HG03066 (cell line): Measurements from ENCODE around the gene TMEM270.
"Not testable (repeated sequence)": the region's sequence is repeated elsewhere in the genome, so short reads cannot be mapped to it uniquely, and the experiment has no call there.

Source experiments
- ATAC-seq: cut with Tn5 transposase; IDR thresholded peaks from one replicate; pipeline ENCODE4 v1.9.1; 2021; ENCODE audit warnings: low read depth; ENCODE audit not compliant: unreplicated experiment

TMEM270 gene

GRCh38 chr7:73860859-73861258 is at the start of gene TMEM270:
TMEM270 (plus strand) TSS chr7:73861159; CDS start chr7:73861195, 36 bp downstream.
- ATAC-seq: no peak

GRCh38 chr7:73811760-73812168 is 49.2 kb upstream of the TMEM270 start:
- no peak for ATAC-seq

GRCh38 chr7:73812996-73813395 is 48.0 kb upstream of the TMEM270 start:
- ATAC-seq: no peak

- no peak for ATAC-seq
Measured at GRCh38 chr7:73815436-73815835, 45.5 kb upstream of the TMEM270 start.

GRCh38 chr7:73817121-73817520 is 43.8 kb upstream of the TMEM270 start:
- no peak for ATAC-seq

- ATAC-seq: no peak
Measured at GRCh38 chr7:73820013-73820412, 40.9 kb upstream of the TMEM270 start.

- ATAC-seq: not testable (repeated sequence)
Measured at GRCh38 chr7:73821597-73822285, 39.2 kb upstream of the TMEM270 start.

GRCh38 chr7:73822319-73823173 is 38.4 kb upstream of the TMEM270 start:
- ATAC-seq: no peak

GRCh38 chr7:73823257-73823656 is 37.7 kb upstream of the TMEM270 start:
- no peak for ATAC-seq

- no peak for ATAC-seq
Measured at GRCh38 chr7:73823873-73824592, 36.9 kb upstream of the TMEM270 start.

- no peak for ATAC-seq
Measured at GRCh38 chr7:73824986-73825385, 36.0 kb upstream of the TMEM270 start.

- no peak for ATAC-seq
Measured at GRCh38 chr7:73827567-73828106, 33.3 kb upstream of the TMEM270 start.

- ATAC-seq: no peak
Measured at GRCh38 chr7:73828107-73828803, 32.7 kb upstream of the TMEM270 start.

GRCh38 chr7:73828972-73829371 is 32.0 kb upstream of the TMEM270 start:
- no peak for ATAC-seq

- ATAC-seq: no peak
Measured at GRCh38 chr7:73829505-73829904, 31.5 kb upstream of the TMEM270 start.

- no peak for ATAC-seq
Measured at GRCh38 chr7:73829921-73830680, 30.9 kb upstream of the TMEM270 start.

GRCh38 chr7:73830681-73831583 is 30.0 kb upstream of the TMEM270 start, which contains the start of gene CLDN4:
CLDN4 (plus strand) TSS chr7:73830996; CDS start chr7:73831202, 206 bp downstream.
- no peak for ATAC-seq

- ATAC-seq: no peak
Measured at GRCh38 chr7:73831584-73831833, 29.4 kb upstream of the TMEM270 start.
